PC-3 (cell line): ENCODE data around the gene GIN1. TPM values are rescaled to one million over a fixed set of nuclear protein-coding genes. Genes with fewer than 3 reads are reported as not detected.

Experiments
- ATAC-seq: fragments of 200-7000 bp; cut with Tn5 transposase; 2 replicates; pipeline ENCODE4 v1.9.1; 2020; ENCODE audit warnings: mild to moderate bottlenecking, moderate library complexity
- BruUV-seq: library from RNA; stranded (reverse); fragments of 400-500 nt; replicated peaks from 2 replicates; lab custom pipeline; 2021; lab: Mats Ljungman, UMichigan
- CTCF ChIA-PET: fragments of 300-600 bp; sonication (Branson Sonifier 250); formaldehyde crosslinking; loops from one replicate; lab custom pipeline; 2022; ENCODE audit warnings: antibody characterized with exemption; lab: Charles Lee
- POLR2A ChIA-PET: fragments of 300-600 bp; sonication (Branson Sonifier 250); formaldehyde crosslinking; loops from one replicate; lab custom pipeline; 2022; ENCODE audit warnings: antibody characterized with exemption; ENCODE audit not compliant: unreplicated experiment; lab: Charles Lee
- DNase-seq: peaks from one replicate; pipeline ENCODE4 v3.0.0-alpha.2; 2015
- H2AFZ ChIP-seq: fragments of 300-600 bp; sonication (generic); 2 replicates; pipeline ENCODE4 v1.6.0; 2016; ENCODE audit warnings: antibody characterized with exemption, low read length
- H3F3A ChIP-seq: fragments of 300-600 bp; sonication (generic); one replicate; pipeline ENCODE4 v1.6.0; 2017; ENCODE audit warnings: antibody characterized with exemption, low read length, control low read depth, mild to moderate bottlenecking; ENCODE audit not compliant: unreplicated experiment
- H3K27ac ChIP-seq: fragments of 300-600 bp; sonication (generic); 2 replicates; pipeline ENCODE4 v1.5.1; 2016; ENCODE audit warnings: mild to moderate bottlenecking, low read length
- H3K27me3 ChIP-seq: fragments of 300-600 bp; sonication (generic); 2 replicates; pipeline ENCODE4 v1.6.1; 2016; ENCODE audit warnings: low read length, mixed read lengths
- H3K36me3 ChIP-seq: fragments of 300-600 bp; sonication (generic); 2 replicates; pipeline ENCODE4 v1.6.1; 2016; ENCODE audit warnings: low read depth, mixed run types, low read length, mixed read lengths
- H3K4me1 ChIP-seq: fragments of 300-600 bp; sonication (generic); 2 replicates; pipeline ENCODE4 v1.5.1; 2016; ENCODE audit warnings: low read length; ENCODE audit not compliant: insufficient read depth
- H3K4me2 ChIP-seq: fragments of 300-600 bp; sonication (generic); 2 replicates; pipeline ENCODE4 v1.6.0; 2016; ENCODE audit warnings: low read length
- H3K4me3 ChIP-seq: fragments of 300-600 bp; sonication (generic); 2 replicates; pipeline ENCODE4 v1.5.1; 2016; ENCODE audit warnings: mild to moderate bottlenecking, low read length, mixed read lengths
- H3K79me2 ChIP-seq: fragments of 300-600 bp; sonication (generic); 2 replicates; pipeline ENCODE4 v1.6.1; 2017; ENCODE audit warnings: low read length, mixed read lengths
- H3K9ac ChIP-seq: fragments of 300-600 bp; sonication (generic); 2 replicates; pipeline ENCODE4 v1.6.0; 2016; ENCODE audit warnings: mild to moderate bottlenecking, low read length
- H3K9me2 ChIP-seq: fragments of 300-600 bp; sonication (generic); replicated peaks from 2 replicates; pipeline ENCODE4 v1.6.1; 2016; ENCODE audit warnings: mixed run types, low read length, mixed read lengths
- H3K9me3 ChIP-seq: fragments of 300-600 bp; sonication (generic); 2 replicates; pipeline ENCODE4 v1.6.1; 2016; ENCODE audit warnings: low read length, mixed read lengths
- H4K20me1 ChIP-seq: fragments of 300-600 bp; sonication (generic); 2 replicates; pipeline ENCODE4 v1.6.1; 2016; ENCODE audit warnings: low read length, mixed read lengths
- CTCF ChIP-seq: fragments of 300-600 bp; sonication (generic); conservative IDR thresholded peaks from 2 replicates; pipeline ENCODE4 v1.5.1; 2017; ENCODE audit warnings: antibody characterized with exemption, low read depth, mild to moderate bottlenecking, low read length
- EZH2 ChIP-seq: fragments of 300-600 bp; sonication (generic); IDR thresholded peaks from one replicate; pipeline ENCODE4 v1.6.1; 2017; ENCODE audit warnings: antibody characterized with exemption, mild to moderate bottlenecking, low read length; ENCODE audit not compliant: unreplicated experiment
- EZH2phosphoT487 ChIP-seq: fragments of 300-600 bp; sonication (generic); IDR thresholded peaks from 2 replicates; pipeline ENCODE4 v1.6.1; 2018; ENCODE audit warnings: mild to moderate bottlenecking, antibody characterized with exemption, low read length, borderline replicate concordance
- intact Hi-C: fragments of 100-400 bp; cut with micrococcal nuclease; formaldehyde crosslinking; loops from 2 replicates; pipeline ENCODE4 v1.9.0; 2023
- total RNA-seq: library from RNA; depleted of rRNA; stranded (reverse); fragments of >200 nt; gene quantifications from 2 replicates; pipeline ENCODE4 v1.2.3, GENCODE V29; 2014

GIN1 gene
- total RNA-seq, 1 experiment from 2014 or later, result 6.2 TPM

DNA sequence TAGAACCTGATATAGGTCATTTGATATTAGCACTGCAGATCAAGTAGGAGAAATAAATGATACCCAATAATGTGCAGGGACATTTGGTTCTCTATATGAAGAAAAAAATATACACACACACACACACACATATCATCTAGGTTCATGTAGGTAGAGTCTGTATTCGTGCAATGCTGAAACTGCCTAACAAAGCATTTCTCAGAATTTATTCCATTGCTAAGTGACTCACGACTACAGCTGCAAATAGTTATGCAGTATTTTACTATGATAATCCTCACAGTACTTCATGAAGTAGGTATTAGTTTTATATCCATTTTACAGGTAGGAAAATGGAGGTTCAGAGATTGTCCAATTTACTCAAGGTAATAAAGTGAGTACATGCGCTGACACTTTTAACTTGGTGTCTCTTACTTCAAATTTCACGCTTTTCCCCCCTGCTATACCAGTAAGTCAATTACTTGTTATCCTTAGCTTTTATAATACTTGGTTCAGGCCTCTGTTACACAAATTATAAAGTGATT lies 2.4 kb downstream of the GIN1 start:
- H3K27me3 ChIP-seq, result no peaks in the 10 kb centered on the region
- no peaks in the 10 kb centered on the region for H4K20me1 ChIP-seq
- H3K36me3 ChIP-seq, result no peaks in the 10 kb centered on the region
- no peak for TF ChIP-seq EZH2phosphoT487
- TF ChIP-seq CTCF, result no peak
- no peak for TF ChIP-seq EZH2
- intact Hi-C loops, result no loop called here
- H3K4me3 ChIP-seq, result no peak overlapping the region
- peaks cover 37% of the 10 kb centered on the region for H3K4me1 ChIP-seq
- H3K27ac ChIP-seq, result no peak overlapping the region
- no peak overlapping the region for H3K9ac ChIP-seq
- no peak for ATAC-seq
- no peaks in the 10 kb centered on the region for H3F3A ChIP-seq
- H3K9me3 ChIP-seq, result no peaks in the 10 kb centered on the region
- no TSS peak for BruUV-seq
- POLR2A ChIA-PET, result no interaction called here
- H3K9me2 ChIP-seq, result no peaks in the 10 kb centered on the region
- CTCF ChIA-PET, result no interaction called here
- peaks cover 74% of the 10 kb centered on the region for H3K79me2 ChIP-seq
- no peak overlapping the region for H2AFZ ChIP-seq
- DNase-seq, result no peak
- no peak overlapping the region for H3K4me2 ChIP-seq

GRCh38 chr5:103114440-103114839 lies 5.5 kb downstream of the GIN1 start:
- TF ChIP-seq CTCF, result no peak
- TF ChIP-seq EZH2, result no peak
- no peak for TF ChIP-seq EZH2phosphoT487
- peak; percentile 52 for DNase-seq
- Histone ChIP-seq H3K9me3 (no peaks in the 10 kb centered on the region), H3K79me2 (peaks cover 50% of the 10 kb centered on the region), H2AFZ (no peak overlapping the region), H3K9ac (no peak overlapping the region), H3K4me1 (peaks cover 25% of the 10 kb centered on the region), H4K20me1 (no peaks in the 10 kb centered on the region), H3K36me3 (no peaks in the 10 kb centered on the region), H3F3A (no peaks in the 10 kb centered on the region), H3K27ac (no peak overlapping the region), H3K4me3 (no peak overlapping the region), H3K9me2 (no peaks in the 10 kb centered on the region), H3K27me3 (no peaks in the 10 kb centered on the region), H3K4me2 (peak overlapping the region; percentile 18; the same call in 1 of the 2 replicates)
- ChIA-PET CTCF (no interaction called here), POLR2A (no interaction called here)
- BruUV-seq, result no TSS peak
- ATAC-seq, result peak; percentile 73
- intact Hi-C loops, result no loop called here

- H3K4me1 ChIP-seq, result peaks cover 12% of the 10 kb centered on the region
- H4K20me1 ChIP-seq, result no peaks in the 10 kb centered on the region
- H3K9me3 ChIP-seq, result no peaks in the 10 kb centered on the region
- ChIA-PET CTCF (no interaction called here), POLR2A (no interaction called here)
- no peak overlapping the region for H2AFZ ChIP-seq
- ATAC-seq, result no peak
- no peak overlapping the region for H3K4me2 ChIP-seq
- H3K27ac ChIP-seq, result no peak overlapping the region
- H3K4me3 ChIP-seq, result no peak overlapping the region
- no TSS peak for BruUV-seq
- H3F3A ChIP-seq, result no peaks in the 10 kb centered on the region
- DNase-seq, result no peak
- no peaks in the 10 kb centered on the region for H3K36me3 ChIP-seq
- intact Hi-C loops, result no loop called here
- peaks cover 36% of the 10 kb centered on the region for H3K79me2 ChIP-seq
- no peaks in the 10 kb centered on the region for H3K9me2 ChIP-seq
- H3K9ac ChIP-seq, result no peak overlapping the region
- TF ChIP-seq EZH2, result no peak
- TF ChIP-seq EZH2phosphoT487, result no peak
- no peak for TF ChIP-seq CTCF
- H3K27me3 ChIP-seq, result no peaks in the 10 kb centered on the region
Measured at GRCh38 chr5:103112910-103113309, 7.0 kb downstream of the GIN1 start.
